Activated naive CD8-positive, alpha-beta T cell treated with anti-CD3 and anti-CD28 coated beads, Interleukin-2, amount 10 ng/mL, durations not matched to agents 7 days and 5 days (primary cell): Measurements from ENCODE around the gene CAP1. TPM values are rescaled to one million over a fixed set of nuclear protein-coding genes. Genes with fewer than 3 reads are reported as not detected.

Source experiments
- ATAC-seq: fragments of 150-1000 bp; cut with Tn5 transposase; one replicate; pipeline ENCODE4 v1.10.0; 2021; ENCODE audit warnings: low read depth, moderate library complexity
- POLR2A ChIA-PET: fragments of 350-600 bp; sonication (Branson Sonifier 250); formaldehyde crosslinking; loops from one replicate; lab custom pipeline; 2021; ENCODE audit warnings: antibody characterized with exemption; lab: Charles Lee
- DNase-seq: peaks from one replicate; pipeline ENCODE4 v3.0.0; 2021
- H3K27ac Mint-ChIP-seq: one replicate; pipeline ENCODE4 v1.8.0; 2022; ENCODE audit warnings: mild to moderate bottlenecking, mixed read lengths
- H3K27me3 Mint-ChIP-seq: one replicate; pipeline ENCODE4 v1.8.0; 2022; ENCODE audit warnings: mild to moderate bottlenecking, moderate library complexity, mixed read lengths
- H3K36me3 Mint-ChIP-seq: one replicate; pipeline ENCODE4 v1.8.0; 2021; ENCODE audit warnings: mild to moderate bottlenecking, mixed read lengths
- H3K4me1 Mint-ChIP-seq: one replicate; pipeline ENCODE4 v1.8.0; 2021; ENCODE audit warnings: mixed read lengths
- H3K4me3 Mint-ChIP-seq: one replicate; pipeline ENCODE4 v1.8.0; 2022; ENCODE audit warnings: mild to moderate bottlenecking, moderate library complexity, mixed read lengths
- H3K9me3 Mint-ChIP-seq: one replicate; pipeline ENCODE4 v1.8.0; 2021; ENCODE audit warnings: mixed read lengths
- total RNA-seq, 2 experiments: library from RNA; stranded (reverse); gene quantifications; one replicate each; pipeline ENCODE4 v1.2.3, GENCODE V29; 2021

CAP1 gene
- total RNA-seq, 2 experiments from 2014 or later: 579 to 614 TPM

- Mint-ChIP-seq H3K4me3 (peak overlapping the region; percentile 72), H3K4me1 (peaks cover 49% of the 10 kb centered on the region), H3K27me3 (no peaks in the 10 kb centered on the region), H3K9me3 (no peaks in the 10 kb centered on the region), H3K27ac (peak overlapping the region; percentile 97), H3K36me3 (peaks cover 29% of the 10 kb centered on the region)
- ATAC-seq (no peak), DNase-seq (no peak)
- POLR2A ChIA-PET: interaction anchor here (0.8 to 4.6 kb wide), 8 partner anchors 20 to 941 kb away, joined by 3 to 53 read pairs (median 8); partner anchors contain the start of genes SMAP2 and ZMPSTE24
Measured at GRCh38 chr1:40038697-40039096, 1.8 kb upstream of the CAP1 start.

- DNase-seq: no peak
- no peaks in the 10 kb centered on the region for H3K27me3 Mint-ChIP-seq
- no peaks in the 10 kb centered on the region for H3K9me3 Mint-ChIP-seq
Measured at GRCh38 chr1:40039245-40039756, 1.2 kb upstream of the CAP1 start.

GRCh38 chr1:40039757-40040510 is 595 bp upstream of the CAP1 start:
- peak overlapping the region; percentile 94 for H3K4me3 Mint-ChIP-seq
- no peaks in the 10 kb centered on the region for H3K9me3 Mint-ChIP-seq
- POLR2A ChIA-PET: interaction anchor here (0.5 to 4.6 kb wide), 23 partner anchors 10 to 940 kb away, joined by 3 to 53 read pairs (median 4); partner anchors contain the start of genes PPIE, SMAP2 and ZMPSTE24
- H3K36me3 Mint-ChIP-seq: peaks cover 37% of the 10 kb centered on the region
- peak overlapping the region; percentile 97 for H3K27ac Mint-ChIP-seq
- ATAC-seq (peak; percentile 60), DNase-seq (peak; percentile 87)
- H3K4me1 Mint-ChIP-seq: peaks cover 45% of the 10 kb centered on the region
- H3K27me3 Mint-ChIP-seq: no peaks in the 10 kb centered on the region

More at GRCh38 chr1:40039245-40039756, 1.2 kb upstream of the CAP1 start:
- H3K4me1 Mint-ChIP-seq: peaks cover 50% of the 10 kb centered on the region
- POLR2A ChIA-PET: interaction anchor here (0.5 to 4.6 kb wide), 11 partner anchors 10 to 941 kb away, joined by 3 to 53 read pairs (median 4); partner anchors contain the start of genes SMAP2 and ZMPSTE24
- peak overlapping the region; percentile 94 for H3K4me3 Mint-ChIP-seq
- peaks cover 35% of the 10 kb centered on the region for H3K36me3 Mint-ChIP-seq
- H3K27ac Mint-ChIP-seq: peak overlapping the region; percentile 97
- ATAC-seq: no peak

- peak overlapping the region; percentile 94 for H3K4me3 Mint-ChIP-seq
- peaks cover 52% of the 10 kb centered on the region for H3K4me1 Mint-ChIP-seq
- DNase-seq: no peak
- no peaks in the 10 kb centered on the region for H3K9me3 Mint-ChIP-seq
- no peaks in the 10 kb centered on the region for H3K27me3 Mint-ChIP-seq
- POLR2A ChIA-PET: interaction anchor here (1.2 to 4.6 kb wide), 7 partner anchors 9 to 345 kb away, joined by 3 to 53 read pairs (median 7); partner anchors contain the start of gene SMAP2
- ATAC-seq: no peak
- peaks cover 49% of the 10 kb centered on the region for H3K36me3 Mint-ChIP-seq
- H3K27ac Mint-ChIP-seq: peak overlapping the region; percentile 97
Measured at GRCh38 chr1:40041466-40041838, 923 bp downstream of the CAP1 start.

- no peak for DNase-seq
- H3K27me3 Mint-ChIP-seq: no peaks in the 10 kb centered on the region
- ATAC-seq: no peak
- peaks cover 49% of the 10 kb centered on the region for H3K4me1 Mint-ChIP-seq
- H3K36me3 Mint-ChIP-seq: peaks cover 50% of the 10 kb centered on the region
- no peaks in the 10 kb centered on the region for H3K9me3 Mint-ChIP-seq
- POLR2A ChIA-PET: interaction anchor here (1.2 to 4.6 kb wide), 2 partner anchors 8 to 16 kb away, joined by 3 to 53 read pairs; no protein-coding TSS in a partner anchor
- H3K27ac Mint-ChIP-seq: peak overlapping the region; percentile 83
- H3K4me3 Mint-ChIP-seq: peak overlapping the region; percentile 94
Measured at GRCh38 chr1:40042341-40042740, 1.8 kb downstream of the CAP1 start.

GRCh38 chr1:40044110-40044509 is 3.6 kb downstream of the CAP1 start:
- H3K27me3 Mint-ChIP-seq: no peaks in the 10 kb centered on the region

GRCh38 chr1:40045182-40045581 is 4.7 kb downstream of the CAP1 start:
- no peak for ATAC-seq
- no peaks in the 10 kb centered on the region for H3K9me3 Mint-ChIP-seq
- POLR2A ChIA-PET: interaction anchor here (0.9 to 1.9 kb wide), 4 partner anchors 10 to 16 kb away, joined by 3 to 6 read pairs (median 4); no protein-coding TSS in a partner anchor
- H3K36me3 Mint-ChIP-seq: peaks cover 67% of the 10 kb centered on the region
- peaks cover 60% of the 10 kb centered on the region for H3K4me1 Mint-ChIP-seq
- H3K4me3 Mint-ChIP-seq: peak overlapping the region; percentile 85
- DNase-seq: no peak
- no peaks in the 10 kb centered on the region for H3K27me3 Mint-ChIP-seq
- peak overlapping the region; percentile 78 for H3K27ac Mint-ChIP-seq

More at GRCh38 chr1:40044110-40044509, 3.6 kb downstream of the CAP1 start:
- Mint-ChIP-seq H3K9me3 (no peaks in the 10 kb centered on the region), H3K4me1 (peaks cover 54% of the 10 kb centered on the region), H3K36me3 (peaks cover 59% of the 10 kb centered on the region), H3K27ac (peak overlapping the region; percentile 66), H3K4me3 (peak overlapping the region; percentile 94)
- DNase-seq (no peak), ATAC-seq (no peak)
- POLR2A ChIA-PET: interaction anchor here (0.8 to 1.2 kb wide), 2 partner anchors 14 to 20 kb away, joined by 3 to 4 read pairs; no protein-coding TSS in a partner anchor

GRCh38 chr1:40045766-40046165 is 5.2 kb downstream of the CAP1 start:
- DNase-seq (no peak), ATAC-seq (no peak)
- Mint-ChIP-seq H3K4me3 (peak overlapping the region; percentile 85), H3K36me3 (peaks cover 69% of the 10 kb centered on the region), H3K9me3 (no peaks in the 10 kb centered on the region), H3K27ac (peak overlapping the region; percentile 61), H3K27me3 (no peaks in the 10 kb centered on the region), H3K4me1 (peaks cover 62% of the 10 kb centered on the region)
- POLR2A ChIA-PET: interaction anchor here (1.3 to 1.9 kb wide), 3 partner anchors 11 to 15 kb away, joined by 3 to 6 read pairs (median 5); no protein-coding TSS in a partner anchor

- Mint-ChIP-seq H3K4me3 (peak overlapping the region; percentile 68), H3K36me3 (peaks cover 64% of the 10 kb centered on the region), H3K9me3 (no peaks in the 10 kb centered on the region), H3K27me3 (no peaks in the 10 kb centered on the region), H3K27ac (peak overlapping the region; percentile 75), H3K4me1 (peaks cover 70% of the 10 kb centered on the region)
- DNase-seq: no peak
- POLR2A ChIA-PET: interaction anchor here (4.4 kb wide), 1 partner anchor 12 kb away, joined by 25 read pairs; no protein-coding TSS in a partner anchor
- no peak for ATAC-seq
Measured at GRCh38 chr1:40047276-40047675, 6.7 kb downstream of the CAP1 start.

- Mint-ChIP-seq H3K4me3 (peak overlapping the region; percentile 68), H3K9me3 (no peaks in the 10 kb centered on the region), H3K27me3 (no peaks in the 10 kb centered on the region), H3K4me1 (peaks cover 65% of the 10 kb centered on the region), H3K27ac (peak overlapping the region; percentile 75), H3K36me3 (peaks cover 60% of the 10 kb centered on the region)
- POLR2A ChIA-PET: interaction anchor here (4.4 kb wide), 1 partner anchor 11 kb away, joined by 25 read pairs; no protein-coding TSS in a partner anchor
- no peak for DNase-seq
- no peak for ATAC-seq
Measured at GRCh38 chr1:40047769-40048168, 7.2 kb downstream of the CAP1 start.

GRCh38 chr1:40049725-40050124 is 9.2 kb downstream of the CAP1 start:
- H3K4me1 Mint-ChIP-seq: peaks cover 67% of the 10 kb centered on the region
- ATAC-seq (peak; percentile 16), DNase-seq (no peak)
- H3K9me3 Mint-ChIP-seq: no peaks in the 10 kb centered on the region
- H3K4me3 Mint-ChIP-seq: peak overlapping the region; percentile 62
- peak overlapping the region; percentile 74 for H3K27ac Mint-ChIP-seq
- peaks cover 59% of the 10 kb centered on the region for H3K36me3 Mint-ChIP-seq
- no peaks in the 10 kb centered on the region for H3K27me3 Mint-ChIP-seq
- POLR2A ChIA-PET: interaction anchor here (1.0 to 4.4 kb wide), 5 partner anchors 9 to 17 kb away, joined by 3 to 25 read pairs (median 5); partner anchors contain the start of gene CAP1

GRCh38 chr1:40050863-40051262 is 10.3 kb downstream of the CAP1 start:
- Mint-ChIP-seq H3K9me3 (no peaks in the 10 kb centered on the region), H3K27ac (peak overlapping the region; percentile 81), H3K4me3 (peak overlapping the region; percentile 61), H3K36me3 (peaks cover 56% of the 10 kb centered on the region), H3K27me3 (no peaks in the 10 kb centered on the region), H3K4me1 (peaks cover 65% of the 10 kb centered on the region)
- ATAC-seq: no peak
- DNase-seq: no peak
- POLR2A ChIA-PET: interaction anchor here (0.8 to 4.4 kb wide), 4 partner anchors 8 to 10 kb away, joined by 3 to 25 read pairs (median 5); partner anchors contain the start of gene CAP1
